ENCODE measurements around the gene SCML1. TPM values are rescaled to one million over a fixed set of nuclear protein-coding genes. Genes with fewer than 3 reads are reported as not detected.
A peak's percentile ranks its signal among the peaks of the same experiment; 100 is the strongest.

Gene SCML1
- total RNA-seq, 2 donors from 2014 or later, result 9.9 to 11.8 TPM

GRCh38 chrX:17744896-17745523 lies 7.7 kb downstream of the SCML1 start:
- H3K4me3 Mint-ChIP-seq, result no peak overlapping the region
- DNase-seq (no peak), ATAC-seq (no peak)
- H3K9me3 ChIP-seq (ENCODE audit: control insufficient read depth, low read length, poor library complexity, severe bottlenecking), result no peaks in the 10 kb centered on the region
- peaks cover 7% of the 10 kb centered on the region for H3K4me1 Mint-ChIP-seq
- no peaks in the 10 kb centered on the region for H3K36me3 Mint-ChIP-seq (ENCODE audit: low read depth)
- H3K27me3 Mint-ChIP-seq, result no peaks in the 10 kb centered on the region
- no peak overlapping the region for H3K27ac Mint-ChIP-seq

DNA sequence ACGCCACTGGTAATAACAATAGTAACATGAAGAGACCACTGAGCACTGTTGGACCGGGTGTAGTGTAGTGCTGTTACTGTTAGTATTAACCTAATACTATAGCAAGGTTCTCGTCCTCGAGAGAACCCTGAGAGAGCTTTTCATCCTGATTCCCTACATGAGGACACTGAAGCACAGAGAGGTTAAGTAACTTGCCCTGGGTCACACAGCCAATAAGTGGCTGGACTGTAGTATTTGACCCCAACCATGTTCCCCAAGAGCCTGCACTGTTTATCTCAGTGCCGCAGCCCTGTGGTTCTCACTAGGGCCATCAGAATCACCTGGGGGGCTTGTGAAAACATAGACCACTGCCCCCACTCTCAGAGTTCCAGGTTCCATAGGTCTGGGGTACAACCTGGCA lies 10.4 kb downstream of the SCML1 start:
- no peaks in the 10 kb centered on the region for H3K9me3 ChIP-seq (ENCODE audit: control insufficient read depth, low read length, poor library complexity, severe bottlenecking)
- Mint-ChIP-seq H3K4me3 (no peak overlapping the region), H3K4me1 (peaks cover 3% of the 10 kb centered on the region), H3K27me3 (no peaks in the 10 kb centered on the region), H3K36me3 (ENCODE audit: low read depth) (no peaks in the 10 kb centered on the region), H3K27ac (no peak overlapping the region)
- DNase-seq (no peak), ATAC-seq (no peak)

GRCh38 chrX:17748684-17749083 lies 11.4 kb downstream of the SCML1 start:
- peaks cover 3% of the 10 kb centered on the region for H3K4me1 Mint-ChIP-seq
- no peak overlapping the region for H3K4me3 Mint-ChIP-seq
- no peaks in the 10 kb centered on the region for H3K27me3 Mint-ChIP-seq
- H3K27ac Mint-ChIP-seq, result no peak overlapping the region
- H3K36me3 Mint-ChIP-seq (ENCODE audit: low read depth), result no peaks in the 10 kb centered on the region
- ATAC-seq (no peak), DNase-seq (no peak)
- H3K9me3 ChIP-seq (ENCODE audit: control insufficient read depth, low read length, poor library complexity, severe bottlenecking), result no peaks in the 10 kb centered on the region

- no peaks in the 10 kb centered on the region for H3K36me3 Mint-ChIP-seq (ENCODE audit: low read depth)
- peaks cover 3% of the 10 kb centered on the region for H3K4me1 Mint-ChIP-seq
- DNase-seq (no peak), ATAC-seq (no peak)
- H3K4me3 Mint-ChIP-seq, result no peak overlapping the region
- H3K27ac Mint-ChIP-seq, result no peak overlapping the region
- H3K27me3 Mint-ChIP-seq, result no peaks in the 10 kb centered on the region
- H3K9me3 ChIP-seq (ENCODE audit: control insufficient read depth, low read length, poor library complexity, severe bottlenecking), result no peaks in the 10 kb centered on the region
Observed at GRCh38 chrX:17750436-17750835, 13.1 kb downstream of the SCML1 start.

DNA sequence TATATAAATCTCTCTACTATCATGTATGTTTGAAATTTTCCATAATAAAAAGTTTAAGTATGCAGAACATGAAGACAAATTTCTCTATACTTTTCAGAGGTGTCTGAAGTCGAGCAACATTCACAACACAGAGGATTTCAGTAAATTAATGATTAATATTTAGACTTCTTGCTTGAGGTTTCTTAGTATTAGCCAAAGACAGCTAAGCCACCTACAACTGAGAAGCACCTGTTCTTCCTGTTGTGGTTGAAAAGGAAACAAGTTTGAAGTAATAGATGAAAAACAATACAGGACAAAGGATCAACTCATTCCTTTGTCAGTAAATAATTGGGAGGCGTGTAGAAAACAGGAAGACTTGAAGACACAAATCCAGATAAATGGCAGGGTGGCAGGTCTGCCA lies 21.1 kb downstream of the SCML1 start:
- no peak for ATAC-seq
- Mint-ChIP-seq H3K4me3 (no peak overlapping the region), H3K4me1 (peaks cover 2% of the 10 kb centered on the region)

GRCh38 chrX:17759990-17760389 lies 22.7 kb downstream of the SCML1 start:
- no peaks in the 10 kb centered on the region for H3K36me3 Mint-ChIP-seq (ENCODE audit: low read depth)
- no peak for DNase-seq
- H3K9me3 ChIP-seq (ENCODE audit: control insufficient read depth, low read length, poor library complexity, severe bottlenecking), result no peaks in the 10 kb centered on the region
- no peak for ATAC-seq
- peaks cover 2% of the 10 kb centered on the region for H3K4me1 Mint-ChIP-seq
- H3K27me3 Mint-ChIP-seq, result peaks cover 4% of the 10 kb centered on the region
- H3K27ac Mint-ChIP-seq, result no peak overlapping the region
- H3K4me3 Mint-ChIP-seq, result no peak overlapping the region

More for the DNA sequence above, 21.1 kb downstream of the SCML1 start:
- no peak for DNase-seq
- H3K9me3 ChIP-seq (ENCODE audit: control insufficient read depth, low read length, poor library complexity, severe bottlenecking), result no peaks in the 10 kb centered on the region
- no peaks in the 10 kb centered on the region for H3K36me3 Mint-ChIP-seq (ENCODE audit: low read depth)
- peaks cover 4% of the 10 kb centered on the region for H3K27me3 Mint-ChIP-seq
- H3K27ac Mint-ChIP-seq, result peak overlapping the region; percentile 32

DNA sequence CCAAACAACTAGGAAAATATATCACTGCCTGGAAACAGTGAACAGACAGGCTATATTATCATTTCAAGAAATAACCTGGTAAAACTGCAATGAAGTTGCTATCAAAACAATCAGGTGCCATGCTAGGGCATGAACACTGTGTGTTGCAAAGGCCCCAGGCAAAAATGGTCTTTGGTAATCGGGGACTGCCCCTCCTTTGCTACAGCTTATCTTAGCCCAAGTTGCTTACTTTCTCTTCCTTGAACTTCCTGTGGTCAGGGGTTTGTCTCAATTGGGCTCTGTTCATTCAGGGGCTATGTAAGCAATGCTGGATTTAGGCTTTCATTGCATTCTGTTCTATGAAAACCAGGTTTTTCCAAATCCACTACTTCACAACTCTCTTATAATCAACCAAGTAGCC lies 30.4 kb downstream of the SCML1 start:
- no peaks in the 10 kb centered on the region for H3K36me3 Mint-ChIP-seq (ENCODE audit: low read depth)
- peaks cover 3% of the 10 kb centered on the region for H3K9me3 ChIP-seq (ENCODE audit: control insufficient read depth, low read length, poor library complexity, severe bottlenecking)

GRCh38 chrX:17768997-17769396 lies 31.7 kb downstream of the SCML1 start:
- DNase-seq (no peak), ATAC-seq (no peak)
- H3K9me3 ChIP-seq (ENCODE audit: control insufficient read depth, low read length, poor library complexity, severe bottlenecking), result peaks cover 3% of the 10 kb centered on the region
- no peak overlapping the region for H3K27ac Mint-ChIP-seq
- H3K4me3 Mint-ChIP-seq, result no peak overlapping the region
- no peaks in the 10 kb centered on the region for H3K36me3 Mint-ChIP-seq (ENCODE audit: low read depth)
- H3K4me1 Mint-ChIP-seq, result no peaks in the 10 kb centered on the region
- H3K27me3 Mint-ChIP-seq, result no peaks in the 10 kb centered on the region

More for the DNA sequence above, 30.4 kb downstream of the SCML1 start:
- ATAC-seq, result no peak
- DNase-seq, result no peak
- no peak overlapping the region for H3K4me3 Mint-ChIP-seq
- no peak overlapping the region for H3K27ac Mint-ChIP-seq
- no peaks in the 10 kb centered on the region for H3K4me1 Mint-ChIP-seq
- H3K27me3 Mint-ChIP-seq, result no peaks in the 10 kb centered on the region

GRCh38 chrX:17769701-17770269 lies 32.5 kb downstream of the SCML1 start:
- Mint-ChIP-seq H3K4me1 (no peaks in the 10 kb centered on the region), H3K27ac (no peak overlapping the region), H3K4me3 (no peak overlapping the region), H3K27me3 (no peaks in the 10 kb centered on the region), H3K36me3 (ENCODE audit: low read depth) (no peaks in the 10 kb centered on the region)
- DNase-seq, result no peak
- peaks cover 3% of the 10 kb centered on the region for H3K9me3 ChIP-seq (ENCODE audit: control insufficient read depth, low read length, poor library complexity, severe bottlenecking)
- ATAC-seq, result peak; percentile 64

- no peak overlapping the region for H3K4me3 Mint-ChIP-seq
- no peaks in the 10 kb centered on the region for H3K27me3 Mint-ChIP-seq
- H3K27ac Mint-ChIP-seq, result no peak overlapping the region
- peaks cover 3% of the 10 kb centered on the region for H3K9me3 ChIP-seq (ENCODE audit: control insufficient read depth, low read length, poor library complexity, severe bottlenecking)
- ATAC-seq, result peak; percentile 40
- DNase-seq, result no peak
- H3K36me3 Mint-ChIP-seq (ENCODE audit: low read depth), result no peaks in the 10 kb centered on the region
- no peaks in the 10 kb centered on the region for H3K4me1 Mint-ChIP-seq
Observed at GRCh38 chrX:17773221-17773876, 36.1 kb downstream of the SCML1 start.

DNA sequence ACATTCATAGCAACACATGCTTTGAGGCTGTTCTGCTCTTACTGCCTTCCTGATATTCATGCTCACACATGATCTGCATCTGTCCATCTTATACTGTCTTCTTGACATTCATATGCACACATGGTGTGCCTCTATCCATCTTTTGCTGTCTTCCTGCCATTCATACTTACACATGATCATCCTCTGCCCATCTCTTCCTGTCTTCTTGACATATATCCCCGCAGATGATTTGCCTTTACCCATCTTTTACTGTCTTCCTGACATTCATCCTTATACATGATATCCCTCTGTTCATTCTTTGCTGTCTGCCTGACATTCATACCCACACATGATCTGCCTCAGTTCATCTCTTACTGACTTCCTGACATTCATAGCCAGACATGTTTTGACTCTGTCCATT lies 36.8 kb downstream of the SCML1 start:
- ATAC-seq (no peak), DNase-seq (no peak)
- peaks cover 3% of the 10 kb centered on the region for H3K9me3 ChIP-seq (ENCODE audit: control insufficient read depth, low read length, poor library complexity, severe bottlenecking)
- Mint-ChIP-seq H3K4me1 (peaks cover 3% of the 10 kb centered on the region), H3K36me3 (ENCODE audit: low read depth) (no peaks in the 10 kb centered on the region), H3K27ac (no peak overlapping the region), H3K27me3 (no peaks in the 10 kb centered on the region), H3K4me3 (no peak overlapping the region)

- Mint-ChIP-seq H3K27ac (no peak overlapping the region), H3K4me3 (no peak overlapping the region), H3K4me1 (peaks cover 7% of the 10 kb centered on the region)
Observed at GRCh38 chrX:17778997-17779396, 41.7 kb downstream of the SCML1 start.

DNA sequence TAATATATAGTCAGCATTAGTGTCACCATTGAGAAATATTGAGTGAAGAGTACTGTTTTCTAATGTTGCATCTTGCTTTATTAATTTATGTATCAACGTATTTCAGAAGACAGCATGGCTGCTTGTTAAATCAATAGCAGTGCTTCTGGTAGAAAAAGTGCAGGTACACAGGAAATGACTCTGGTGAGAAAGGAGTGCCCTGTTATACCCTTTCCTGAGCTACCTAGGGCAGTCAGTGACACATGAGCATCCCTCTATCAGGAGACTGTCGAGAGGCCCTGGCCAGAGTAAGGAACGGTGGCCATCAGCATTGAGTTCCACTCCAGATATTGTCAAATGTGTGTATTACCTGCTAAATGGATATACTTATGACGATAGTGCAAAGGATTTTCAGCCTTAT lies 42.1 kb downstream of the SCML1 start:
- H3K36me3 Mint-ChIP-seq (ENCODE audit: low read depth), result no peaks in the 10 kb centered on the region
- H3K4me3 Mint-ChIP-seq, result no peak overlapping the region
- H3K4me1 Mint-ChIP-seq, result peaks cover 7% of the 10 kb centered on the region
- no peak overlapping the region for H3K27ac Mint-ChIP-seq
- H3K27me3 Mint-ChIP-seq, result no peaks in the 10 kb centered on the region
- ATAC-seq (peak; percentile 35), DNase-seq (no peak)
- no peaks in the 10 kb centered on the region for H3K9me3 ChIP-seq (ENCODE audit: control insufficient read depth, low read length, poor library complexity, severe bottlenecking)

More at GRCh38 chrX:17778997-17779396, 41.7 kb downstream of the SCML1 start:
- Mint-ChIP-seq H3K27me3 (no peaks in the 10 kb centered on the region), H3K36me3 (ENCODE audit: low read depth) (no peaks in the 10 kb centered on the region)
- DNase-seq (no peak), ATAC-seq (no peak)
- H3K9me3 ChIP-seq (ENCODE audit: control insufficient read depth, low read length, poor library complexity, severe bottlenecking), result no peaks in the 10 kb centered on the region
